Neural progenitor cell (in vitro differentiated cells): ENCODE measurements around the gene EYS. TPM values are rescaled to one million over a fixed set of nuclear protein-coding genes. Genes with fewer than 3 reads are reported as not detected.
A peak's percentile ranks its signal among the peaks of the same experiment; 100 is the strongest.

Experiments
- DNase-seq: peaks from one replicate; pipeline ENCODE4 v3.0.0-alpha.2; 2016; ENCODE audit warnings: low spot score
- H2AFZ ChIP-seq: fragments of 200-600 bp; sonication (generic); replicated peaks from 2 replicates; pipeline ENCODE4 v1.6.1; 2016; ENCODE audit warnings: antibody characterized with exemption
- H3F3A ChIP-seq: fragments of 200-600 bp; sonication (generic); 2 replicates; pipeline ENCODE4 v1.6.1; 2016; ENCODE audit warnings: antibody characterized with exemption, low read depth
- H3K27ac ChIP-seq: fragments of 200-600 bp; sonication (generic); 2 replicates; pipeline ENCODE4 v1.5.1; 2016; ENCODE audit warnings: mild to moderate bottlenecking
- H3K27me3 ChIP-seq: fragments of 200-600 bp; sonication (generic); 2 replicates; pipeline ENCODE4 v1.6.1; 2016; ENCODE audit warnings: mild to moderate bottlenecking, moderate library complexity
- H3K36me3 ChIP-seq: fragments of 200-600 bp; sonication (generic); 2 replicates; pipeline ENCODE4 v1.5.1; 2016
- H3K4me1 ChIP-seq: fragments of 200-600 bp; sonication (generic); 2 replicates; pipeline ENCODE4 v1.6.1; 2016; ENCODE audit warnings: mixed run types
- H3K4me2 ChIP-seq: fragments of 200-600 bp; sonication (generic); 2 replicates; pipeline ENCODE4 v1.6.1; 2016
- H3K4me3 ChIP-seq: fragments of 200-600 bp; sonication (generic); 2 replicates; pipeline ENCODE4 v1.5.1; 2016
- H3K79me2 ChIP-seq: fragments of 200-600 bp; sonication (generic); 2 replicates; pipeline ENCODE4 v1.6.1; 2016; ENCODE audit warnings: low read depth
- H3K9ac ChIP-seq: fragments of 200-600 bp; sonication (generic); 2 replicates; pipeline ENCODE4 v1.6.1; 2016
- H3K9me3 ChIP-seq: fragments of 200-600 bp; sonication (generic); 2 replicates; pipeline ENCODE4 v1.5.1; 2016; ENCODE audit warnings: low read depth
- H4K20me1 ChIP-seq: fragments of 200-600 bp; sonication (generic); 2 replicates; pipeline ENCODE4 v1.6.1; 2016; ENCODE audit warnings: low read depth
- H3K27ac Mint-ChIP-seq: 3 replicates; pipeline ENCODE4 v1.8.0; 2021; ENCODE audit warnings: mixed read lengths
- H3K27me3 Mint-ChIP-seq: 2 replicates; pipeline ENCODE4 v1.8.0; 2022; ENCODE audit warnings: low read depth, mild to moderate bottlenecking, inconsistent platforms, moderate library complexity, mixed read lengths; ENCODE audit not compliant: insufficient read depth
- H3K36me3 Mint-ChIP-seq: 3 replicates; pipeline ENCODE4 v1.8.0; 2021; ENCODE audit warnings: mixed read lengths
- H3K4me1 Mint-ChIP-seq: 3 replicates; pipeline ENCODE4 v1.8.0; 2021; ENCODE audit warnings: mixed read lengths
- H3K4me3 Mint-ChIP-seq: 3 replicates; pipeline ENCODE4 v1.8.0; 2021; ENCODE audit warnings: mild to moderate bottlenecking, moderate library complexity, mixed read lengths
- H3K9me3 Mint-ChIP-seq: 3 replicates; pipeline ENCODE4 v1.8.0; 2020; ENCODE audit warnings: mixed read lengths
- CTCF ChIP-seq: fragments of 200-600 bp; sonication (generic); IDR thresholded peaks from 2 replicates; pipeline ENCODE4 v1.5.1; 2017; ENCODE audit warnings: antibody characterized with exemption, mild to moderate bottlenecking
- EZH2 ChIP-seq: fragments of 200-600 bp; sonication (generic); IDR thresholded peaks from 2 replicates; pipeline ENCODE4 v1.6.1; 2017; ENCODE audit warnings: antibody characterized with exemption, mild to moderate bottlenecking, moderate library complexity
- EZH2phosphoT487 ChIP-seq: fragments of 200-600 bp; sonication (generic); IDR thresholded peaks from 2 replicates; pipeline ENCODE4 v1.6.1; 2017; ENCODE audit warnings: antibody characterized with exemption
- total RNA-seq: library from RNA; depleted of rRNA; stranded (reverse); fragments of >200 nt; gene quantifications from 2 replicates; pipeline ENCODE4 v1.2.3, GENCODE V29; 2015; ENCODE audit warnings: low replicate concordance

The EYS gene
- total RNA-seq, 1 donor from 2014 or later, result not detected

GRCh38 chr6:64023693-64024092, 1683.3 kb downstream of the EYS start:
- Histone ChIP-seq H3K4me1 (no peaks in the 10 kb centered on the region), H3K4me3 (no peak overlapping the region), H3K9me3 (no peaks in the 10 kb centered on the region), H4K20me1 (no peaks in the 10 kb centered on the region), H3F3A (no peaks in the 10 kb centered on the region), H3K27me3 (no peaks in the 10 kb centered on the region), H3K27ac (no peak overlapping the region), H3K4me2 (no peak overlapping the region), H3K9ac (no peak overlapping the region), H2AFZ (no peak overlapping the region), H3K36me3 (no peaks in the 10 kb centered on the region), H3K79me2 (no peaks in the 10 kb centered on the region)
- Mint-ChIP-seq H3K9me3 (peaks cover 23% of the 10 kb centered on the region), H3K4me1 (no peaks in the 10 kb centered on the region), H3K27me3 (peaks cover 4% of the 10 kb centered on the region), H3K27ac (no peak overlapping the region), H3K4me3 (no peak overlapping the region), H3K36me3 (peaks cover 2% of the 10 kb centered on the region)
- DNase-seq, result no peak
- TF ChIP-seq EZH2 (no peak), EZH2phosphoT487 (no peak), CTCF (no peak)

GRCh38 chr6:64014595-64014994, 1692.4 kb downstream of the EYS start:
- Histone ChIP-seq H3K79me2 (no peaks in the 10 kb centered on the region), H3F3A (no peaks in the 10 kb centered on the region), H3K4me3 (no peak overlapping the region), H3K36me3 (no peaks in the 10 kb centered on the region), H3K4me2 (no peak overlapping the region), H3K27ac (no peak overlapping the region), H3K9ac (no peak overlapping the region), H3K27me3 (no peaks in the 10 kb centered on the region), H2AFZ (no peak overlapping the region), H3K9me3 (no peaks in the 10 kb centered on the region), H4K20me1 (no peaks in the 10 kb centered on the region), H3K4me1 (peaks cover 11% of the 10 kb centered on the region)
- peaks cover 37% of the 10 kb centered on the region for H3K4me1 Mint-ChIP-seq
- no peak for DNase-seq
- H3K4me3 Mint-ChIP-seq, result no peak overlapping the region
- H3K27me3 Mint-ChIP-seq, result peaks cover 2% of the 10 kb centered on the region
- TF ChIP-seq EZH2phosphoT487 (no peak), CTCF (no peak), EZH2 (no peak)
- H3K9me3 Mint-ChIP-seq, result peaks cover 5% of the 10 kb centered on the region
- no peak overlapping the region for H3K27ac Mint-ChIP-seq
- H3K36me3 Mint-ChIP-seq, result peaks cover 3% of the 10 kb centered on the region

- Histone ChIP-seq H3K4me3 (no peak overlapping the region), H3K4me2 (no peak overlapping the region), H2AFZ (peak overlapping the region; percentile 88), H3K9me3 (no peaks in the 10 kb centered on the region), H3K36me3 (no peaks in the 10 kb centered on the region), H3F3A (no peaks in the 10 kb centered on the region), H3K4me1 (peaks cover 11% of the 10 kb centered on the region), H4K20me1 (no peaks in the 10 kb centered on the region), H3K9ac (no peak overlapping the region), H3K79me2 (no peaks in the 10 kb centered on the region), H3K27me3 (no peaks in the 10 kb centered on the region), H3K27ac (no peak overlapping the region)
- no peak for DNase-seq
- Mint-ChIP-seq H3K4me1 (peaks cover 44% of the 10 kb centered on the region), H3K27ac (peak overlapping the region; percentile 85), H3K9me3 (peaks cover 15% of the 10 kb centered on the region), H3K36me3 (peaks cover 11% of the 10 kb centered on the region), H3K27me3 (no peaks in the 10 kb centered on the region), H3K4me3 (no peak overlapping the region)
- TF ChIP-seq EZH2phosphoT487, result no peak
- no peak for TF ChIP-seq CTCF
- TF ChIP-seq EZH2, result no peak
These were observed 1694.0 kb downstream of the EYS start for GRCh38 chr6:64013011-64013410.
